GM23338 (cell line): Measurements from ENCODE around the gene CCL27.

Experiments used
- CREB1 ChIP-seq: fragments of 250-450 bp; sonication (Bioruptor Pico); IDR thresholded peaks from 2 replicates; pipeline ENCODE4 v1.5.0; 2020; ENCODE audit warnings: low read depth, mild to moderate bottlenecking, moderate library complexity
- CTCF ChIP-seq, 2 experiments: fragments of 200-600 bp in 1 of 2; sonication (generic) in 1 of 2; conservative IDR thresholded peaks; 2 replicates each; pipeline versions ENCODE4 v1.5.1 to v1.6.1; 2016 to 2017; ENCODE audit warnings: antibody characterized with exemption in 2 of 2, low read depth in 2 of 2, mild to moderate bottlenecking in 2 of 2, moderate library complexity in 1 of 2
- ETS1 ChIP-seq: IDR thresholded peaks from 2 replicates; pipeline ENCODE4 v1.6.1; 2016; ENCODE audit warnings: antibody characterized with exemption
- EZH2 ChIP-seq: fragments of 200-600 bp; sonication (generic); IDR thresholded peaks from one replicate; pipeline ENCODE4 v1.8.0; 2017; ENCODE audit warnings: antibody characterized with exemption, mild to moderate bottlenecking, low read depth; ENCODE audit not compliant: unreplicated experiment
- EZH2phosphoT487 ChIP-seq: fragments of 200-600 bp; sonication (generic); IDR thresholded peaks from one replicate; pipeline ENCODE4 v1.8.1; 2018; ENCODE audit warnings: antibody characterized with exemption; ENCODE audit not compliant: unreplicated experiment
- JUNB ChIP-seq: IDR thresholded peaks from one replicate; pipeline ENCODE4 v1.6.1; 2016; ENCODE audit warnings: antibody characterized with exemption; ENCODE audit not compliant: unreplicated experiment
- NANOG ChIP-seq: IDR thresholded peaks from 2 replicates; pipeline ENCODE4 v1.6.1; 2016; ENCODE audit warnings: antibody characterized with exemption, borderline replicate concordance
- POLR2AphosphoS5 ChIP-seq: IDR thresholded peaks from 2 replicates; pipeline ENCODE4 v1.6.1; 2016; ENCODE audit warnings: antibody characterized with exemption, low read depth
- STAT1 ChIP-seq: IDR thresholded peaks from one replicate; pipeline ENCODE4 v1.6.1; 2016; ENCODE audit warnings: antibody characterized with exemption; ENCODE audit not compliant: unreplicated experiment
- ZNF114 ChIP-seq: fragments of 250-450 bp; sonication (Bioruptor Pico); IDR thresholded peaks from 2 replicates; pipeline ENCODE4 v1.5.0; 2020; ENCODE audit warnings: mild to moderate bottlenecking, moderate library complexity
- TF ChIP-seq, protein P1 (sequence below): IDR thresholded peaks from one replicate; pipeline ENCODE4 v1.6.1; 2018; ENCODE audit warnings: antibody characterized with exemption; ENCODE audit not compliant: unreplicated experiment
- TF ChIP-seq, protein P2 (sequence below): fragments of 250-450 bp; sonication (Bioruptor Pico); IDR thresholded peaks from 2 replicates; pipeline ENCODE4 v1.5.0; 2020; ENCODE audit warnings: mild to moderate bottlenecking, moderate library complexity

DNA sequence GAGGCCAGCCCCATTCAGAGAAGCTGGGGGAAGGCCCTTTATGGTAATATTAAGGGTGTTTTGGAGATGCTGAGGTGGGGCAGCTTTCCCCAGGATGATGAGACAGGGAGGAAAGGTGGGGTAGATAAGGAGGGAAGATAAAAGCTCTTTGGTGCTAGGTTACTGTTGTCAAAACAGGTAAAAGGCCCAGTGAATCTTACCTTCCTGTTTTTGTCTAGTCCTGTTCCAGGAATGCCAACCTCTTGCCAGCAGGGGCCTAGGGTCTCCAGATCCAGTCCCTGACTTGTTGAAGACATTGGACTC, 797 bp upstream of the CCL27 start:
- no peak for TF ChIP-seq STAT1
- no peak for TF ChIP-seq CTCF (conservative IDR thresholded peaks at IDR 0.05; ENCODE audit: low read depth in 2 of 2)
- TF ChIP-seq, protein P1, sequence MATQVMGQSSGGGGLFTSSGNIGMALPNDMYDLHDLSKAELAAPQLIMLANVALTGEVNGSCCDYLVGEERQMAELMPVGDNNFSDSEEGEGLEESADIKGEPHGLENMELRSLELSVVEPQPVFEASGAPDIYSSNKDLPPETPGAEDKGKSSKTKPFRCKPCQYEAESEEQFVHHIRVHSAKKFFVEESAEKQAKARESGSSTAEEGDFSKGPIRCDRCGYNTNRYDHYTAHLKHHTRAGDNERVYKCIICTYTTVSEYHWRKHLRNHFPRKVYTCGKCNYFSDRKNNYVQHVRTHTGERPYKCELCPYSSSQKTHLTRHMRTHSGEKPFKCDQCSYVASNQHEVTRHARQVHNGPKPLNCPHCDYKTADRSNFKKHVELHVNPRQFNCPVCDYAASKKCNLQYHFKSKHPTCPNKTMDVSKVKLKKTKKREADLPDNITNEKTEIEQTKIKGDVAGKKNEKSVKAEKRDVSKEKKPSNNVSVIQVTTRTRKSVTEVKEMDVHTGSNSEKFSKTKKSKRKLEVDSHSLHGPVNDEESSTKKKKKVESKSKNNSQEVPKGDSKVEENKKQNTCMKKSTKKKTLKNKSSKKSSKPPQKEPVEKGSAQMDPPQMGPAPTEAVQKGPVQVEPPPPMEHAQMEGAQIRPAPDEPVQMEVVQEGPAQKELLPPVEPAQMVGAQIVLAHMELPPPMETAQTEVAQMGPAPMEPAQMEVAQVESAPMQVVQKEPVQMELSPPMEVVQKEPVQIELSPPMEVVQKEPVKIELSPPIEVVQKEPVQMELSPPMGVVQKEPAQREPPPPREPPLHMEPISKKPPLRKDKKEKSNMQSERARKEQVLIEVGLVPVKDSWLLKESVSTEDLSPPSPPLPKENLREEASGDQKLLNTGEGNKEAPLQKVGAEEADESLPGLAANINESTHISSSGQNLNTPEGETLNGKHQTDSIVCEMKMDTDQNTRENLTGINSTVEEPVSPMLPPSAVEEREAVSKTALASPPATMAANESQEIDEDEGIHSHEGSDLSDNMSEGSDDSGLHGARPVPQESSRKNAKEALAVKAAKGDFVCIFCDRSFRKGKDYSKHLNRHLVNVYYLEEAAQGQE = no peak
- TF ChIP-seq NANOG = no peak
- TF ChIP-seq EZH2phosphoT487 = no peak
- no peak for TF ChIP-seq CREB1
- TF ChIP-seq POLR2AphosphoS5 = no peak
- no peak for TF ChIP-seq EZH2
- no peak for TF ChIP-seq JUNB
- no peak for TF ChIP-seq ETS1
- no peak for TF ChIP-seq ZNF114 (CRISPR knock-in tag)
- TF ChIP-seq, protein P2, sequence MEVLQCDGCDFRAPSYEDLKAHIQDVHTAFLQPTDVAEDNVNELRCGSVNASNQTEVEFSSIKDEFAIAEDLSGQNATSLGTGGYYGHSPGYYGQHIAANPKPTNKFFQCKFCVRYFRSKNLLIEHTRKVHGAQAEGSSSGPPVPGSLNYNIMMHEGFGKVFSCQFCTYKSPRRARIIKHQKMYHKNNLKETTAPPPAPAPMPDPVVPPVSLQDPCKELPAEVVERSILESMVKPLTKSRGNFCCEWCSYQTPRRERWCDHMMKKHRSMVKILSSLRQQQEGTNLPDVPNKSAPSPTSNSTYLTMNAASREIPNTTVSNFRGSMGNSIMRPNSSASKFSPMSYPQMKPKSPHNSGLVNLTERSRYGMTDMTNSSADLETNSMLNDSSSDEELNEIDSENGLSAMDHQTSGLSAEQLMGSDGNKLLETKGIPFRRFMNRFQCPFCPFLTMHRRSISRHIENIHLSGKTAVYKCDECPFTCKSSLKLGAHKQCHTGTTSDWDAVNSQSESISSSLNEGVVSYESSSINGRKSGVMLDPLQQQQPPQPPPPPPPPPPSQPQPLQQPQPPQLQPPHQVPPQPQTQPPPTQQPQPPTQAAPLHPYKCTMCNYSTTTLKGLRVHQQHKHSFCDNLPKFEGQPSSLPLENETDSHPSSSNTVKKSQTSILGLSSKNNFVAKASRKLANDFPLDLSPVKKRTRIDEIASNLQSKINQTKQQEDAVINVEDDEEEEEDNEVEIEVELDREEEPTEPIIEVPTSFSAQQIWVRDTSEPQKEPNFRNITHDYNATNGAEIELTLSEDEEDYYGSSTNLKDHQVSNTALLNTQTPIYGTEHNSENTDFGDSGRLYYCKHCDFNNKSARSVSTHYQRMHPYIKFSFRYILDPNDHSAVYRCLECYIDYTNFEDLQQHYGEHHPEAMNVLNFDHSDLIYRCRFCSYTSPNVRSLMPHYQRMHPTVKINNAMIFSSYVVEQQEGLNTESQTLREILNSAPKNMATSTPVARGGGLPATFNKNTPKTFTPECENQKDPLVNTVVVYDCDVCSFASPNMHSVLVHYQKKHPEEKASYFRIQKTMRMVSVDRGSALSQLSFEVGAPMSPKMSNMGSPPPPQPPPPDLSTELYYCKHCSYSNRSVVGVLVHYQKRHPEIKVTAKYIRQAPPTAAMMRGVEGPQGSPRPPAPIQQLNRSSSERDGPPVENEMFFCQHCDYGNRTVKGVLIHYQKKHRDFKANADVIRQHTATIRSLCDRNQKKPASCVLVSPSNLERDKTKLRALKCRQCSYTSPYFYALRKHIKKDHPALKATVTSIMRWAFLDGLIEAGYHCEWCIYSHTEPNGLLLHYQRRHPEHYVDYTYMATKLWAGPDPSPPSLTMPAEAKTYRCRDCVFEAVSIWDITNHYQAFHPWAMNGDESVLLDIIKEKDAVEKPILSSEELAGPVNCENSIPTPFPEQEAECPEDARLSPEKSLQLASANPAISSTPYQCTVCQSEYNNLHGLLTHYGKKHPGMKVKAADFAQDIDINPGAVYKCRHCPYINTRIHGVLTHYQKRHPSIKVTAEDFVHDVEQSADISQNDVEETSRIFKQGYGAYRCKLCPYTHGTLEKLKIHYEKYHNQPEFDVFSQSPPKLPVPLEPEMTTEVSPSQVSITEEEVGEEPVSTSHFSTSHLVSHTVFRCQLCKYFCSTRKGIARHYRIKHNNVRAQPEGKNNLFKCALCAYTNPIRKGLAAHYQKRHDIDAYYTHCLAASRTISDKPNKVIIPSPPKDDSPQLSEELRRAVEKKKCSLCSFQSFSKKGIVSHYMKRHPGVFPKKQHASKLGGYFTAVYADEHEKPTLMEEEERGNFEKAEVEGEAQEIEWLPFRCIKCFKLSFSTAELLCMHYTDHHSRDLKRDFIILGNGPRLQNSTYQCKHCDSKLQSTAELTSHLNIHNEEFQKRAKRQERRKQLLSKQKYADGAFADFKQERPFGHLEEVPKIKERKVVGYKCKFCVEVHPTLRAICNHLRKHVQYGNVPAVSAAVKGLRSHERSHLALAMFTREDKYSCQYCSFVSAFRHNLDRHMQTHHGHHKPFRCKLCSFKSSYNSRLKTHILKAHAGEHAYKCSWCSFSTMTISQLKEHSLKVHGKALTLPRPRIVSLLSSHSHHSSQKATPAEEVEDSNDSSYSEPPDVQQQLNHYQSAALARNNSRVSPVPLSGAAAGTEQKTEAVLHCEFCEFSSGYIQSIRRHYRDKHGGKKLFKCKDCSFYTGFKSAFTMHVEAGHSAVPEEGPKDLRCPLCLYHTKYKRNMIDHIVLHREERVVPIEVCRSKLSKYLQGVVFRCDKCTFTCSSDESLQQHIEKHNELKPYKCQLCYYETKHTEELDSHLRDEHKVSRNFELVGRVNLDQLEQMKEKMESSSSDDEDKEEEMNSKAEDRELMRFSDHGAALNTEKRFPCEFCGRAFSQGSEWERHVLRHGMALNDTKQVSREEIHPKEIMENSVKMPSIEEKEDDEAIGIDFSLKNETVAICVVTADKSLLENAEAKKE = no peak
